SJSA1 (cell line): ENCODE data around the gene ARMC7. TPM values are rescaled to one million over a fixed set of nuclear protein-coding genes. Genes with fewer than 3 reads are reported as not detected.

Experiments
- DNase-seq, 2 experiments: peaks; one replicate each; pipeline ENCODE4 v3.0.0-alpha.2; 2015 to 2020; ENCODE audit warnings: low spot score in 2 of 2, low read depth in 1 of 2
- H3K27ac ChIP-seq: fragments of 250-450 bp; sonication (Bioruptor Pico); 2 replicates; pipeline ENCODE4 v1.5.1; 2020; ENCODE audit warnings: mild to moderate bottlenecking, moderate library complexity
- H3K27me3 ChIP-seq: fragments of 250-450 bp; sonication (Bioruptor Pico); replicated peaks from 2 replicates; pipeline ENCODE4 v1.5.1; 2020; ENCODE audit warnings: mild to moderate bottlenecking, moderate library complexity
- H3K36me3 ChIP-seq: fragments of 250-450 bp; sonication (Bioruptor Pico); 2 replicates; pipeline ENCODE4 v1.5.1; 2020; ENCODE audit warnings: mild to moderate bottlenecking
- H3K4me1 ChIP-seq: fragments of 250-450 bp; sonication (Bioruptor Pico); replicated peaks from 2 replicates; pipeline ENCODE4 v1.6.1; 2021; ENCODE audit warnings: mild to moderate bottlenecking
- H3K4me3 ChIP-seq: fragments of 250-450 bp; sonication (Bioruptor Pico); 2 replicates; pipeline ENCODE4 v1.5.1; 2020; ENCODE audit warnings: mild to moderate bottlenecking
- H3K9me3 ChIP-seq: fragments of 250-450 bp; sonication (Bioruptor Pico); replicated peaks from 2 replicates; pipeline ENCODE4 v1.5.1; 2020; ENCODE audit warnings: mild to moderate bottlenecking
- total RNA-seq: library from RNA; depleted of rRNA; stranded (reverse); fragments of >200 nt; shearing (Covaris generic); gene quantifications from 2 replicates; pipeline ENCODE4 v1.2.3, GENCODE V29; 2014

The ARMC7 gene
- total RNA-seq, 1 experiment from 2014 or later: 6.6 TPM

- Histone ChIP-seq H3K36me3 (no peaks in the 10 kb centered on the region), H3K27ac (no peak overlapping the region), H3K4me3 (no peak overlapping the region), H3K4me1 (peaks cover 11% of the 10 kb centered on the region), H3K9me3 (no peaks in the 10 kb centered on the region), H3K27me3 (no peaks in the 10 kb centered on the region)
- no peak for DNase-seq
These were observed 9.7 kb upstream of the ARMC7 start for GRCh38 chr17:75099881-75100595.

GRCh38 chr17:75102385-75102821, 7.4 kb upstream of the ARMC7 start:
- no peaks in the 10 kb centered on the region for H3K36me3 ChIP-seq

GRCh38 chr17:75103601-75104554, 5.9 kb upstream of the ARMC7 start:
- Histone ChIP-seq H3K36me3 (no peaks in the 10 kb centered on the region), H3K27ac (no peak overlapping the region), H3K9me3 (no peaks in the 10 kb centered on the region), H3K4me3 (no peak overlapping the region), H3K27me3 (no peaks in the 10 kb centered on the region), H3K4me1 (peaks cover 18% of the 10 kb centered on the region)
- no peak for DNase-seq

More at GRCh38 chr17:75102385-75102821, 7.4 kb upstream of the ARMC7 start:
- Histone ChIP-seq H3K27ac (no peak overlapping the region), H3K27me3 (no peaks in the 10 kb centered on the region), H3K4me3 (no peak overlapping the region), H3K9me3 (no peaks in the 10 kb centered on the region), H3K4me1 (peaks cover 18% of the 10 kb centered on the region)
- DNase-seq: no peak

GRCh38 chr17:75105126-75106080, 4.4 kb upstream of the ARMC7 start:
- no peaks in the 10 kb centered on the region for H3K27me3 ChIP-seq
- DNase-seq: no peak

GRCh38 chr17:75108193-75108592, 1.6 kb upstream of the ARMC7 start:
- no peak overlapping the region for H3K27ac ChIP-seq
- peaks cover 30% of the 10 kb centered on the region for H3K4me1 ChIP-seq
- H3K4me3 ChIP-seq: no peak overlapping the region
- DNase-seq: no peak
- H3K36me3 ChIP-seq: no peaks in the 10 kb centered on the region
- H3K27me3 ChIP-seq: no peaks in the 10 kb centered on the region
- H3K9me3 ChIP-seq: no peaks in the 10 kb centered on the region

More at GRCh38 chr17:75105126-75106080, 4.4 kb upstream of the ARMC7 start:
- Histone ChIP-seq H3K36me3 (no peaks in the 10 kb centered on the region), H3K9me3 (no peaks in the 10 kb centered on the region), H3K27ac (no peak overlapping the region), H3K4me3 (no peak overlapping the region), H3K4me1 (peaks cover 27% of the 10 kb centered on the region)

- no peak overlapping the region for H3K27ac ChIP-seq
- DNase-seq: no peak
- H3K9me3 ChIP-seq: no peaks in the 10 kb centered on the region
- H3K36me3 ChIP-seq: 0 out of 2 replicates have a peak, but pooled peaks cover 3% of the 10 kb centered on the region
- H3K4me1 ChIP-seq: peaks cover 34% of the 10 kb centered on the region
- H3K27me3 ChIP-seq: no peaks in the 10 kb centered on the region
- H3K4me3 ChIP-seq: peak overlapping the region; percentile 50
These were observed 743 bp upstream of the ARMC7 start for GRCh38 chr17:75109046-75109406.

- Histone ChIP-seq H3K36me3 (peaks cover 15% of the 10 kb centered on the region), H3K4me1 (peaks cover 41% of the 10 kb centered on the region), H3K27ac (no peak overlapping the region), H3K9me3 (no peaks in the 10 kb centered on the region), H3K4me3 (peak overlapping the region; percentile 50), H3K27me3 (no peaks in the 10 kb centered on the region)
- DNase-seq: no peak
These were observed 617 bp downstream of the ARMC7 start for GRCh38 chr17:75110234-75110937.

GRCh38 chr17:75111777-75112335, 2.1 kb downstream of the ARMC7 start:
- H3K4me3 ChIP-seq: no peak overlapping the region
- no peak overlapping the region for H3K27ac ChIP-seq
- H3K9me3 ChIP-seq: no peaks in the 10 kb centered on the region
- H3K27me3 ChIP-seq: no peaks in the 10 kb centered on the region
- peaks cover 28% of the 10 kb centered on the region for H3K4me1 ChIP-seq
- peaks cover 28% of the 10 kb centered on the region for H3K36me3 ChIP-seq
- no peak for DNase-seq

GRCh38 chr17:75113798-75114551, 4.2 kb downstream of the ARMC7 start:
- Histone ChIP-seq H3K9me3 (no peaks in the 10 kb centered on the region), H3K4me1 (peaks cover 23% of the 10 kb centered on the region), H3K4me3 (peak overlapping the region; percentile 37), H3K27ac (peak overlapping the region; percentile 30), H3K27me3 (no peaks in the 10 kb centered on the region), H3K36me3 (peaks cover 39% of the 10 kb centered on the region)
- peak; percentile 94 to 96 for DNase-seq

- H3K4me3 ChIP-seq: peak overlapping the region; percentile 37
- DNase-seq: no peak
- peak overlapping the region; percentile 30 for H3K27ac ChIP-seq
- H3K4me1 ChIP-seq: peaks cover 17% of the 10 kb centered on the region
- no peaks in the 10 kb centered on the region for H3K27me3 ChIP-seq
- H3K36me3 ChIP-seq: peaks cover 41% of the 10 kb centered on the region
- no peaks in the 10 kb centered on the region for H3K9me3 ChIP-seq
These were observed 5.0 kb downstream of the ARMC7 start for GRCh38 chr17:75114552-75115314.

- Histone ChIP-seq H3K4me1 (peaks cover 13% of the 10 kb centered on the region), H3K4me3 (no peak overlapping the region), H3K9me3 (no peaks in the 10 kb centered on the region), H3K27me3 (no peaks in the 10 kb centered on the region), H3K36me3 (peaks cover 44% of the 10 kb centered on the region), H3K27ac (no peak overlapping the region)
- no peak for DNase-seq
These were observed 5.8 kb downstream of the ARMC7 start for GRCh38 chr17:75115555-75115954.
